IMR-90 (cell line): ENCODE measurements around the gene NSF.
"Not testable (repeated sequence)": the region's sequence is repeated elsewhere in the genome, so short reads cannot be mapped to it uniquely, and the experiment has no call there.

Experiments
- CEBPB ChIP-seq: IDR thresholded peaks from 2 replicates; pipeline ENCODE4 v1.6.1; 2012; ENCODE audit warnings: low read depth, low read length, improper control_type of control experiment
- MAFK ChIP-seq: IDR thresholded peaks from 2 replicates; pipeline ENCODE4 v1.6.1; 2012; ENCODE audit warnings: low read depth, low read length, improper control_type of control experiment
- POLR2A ChIP-seq: IDR thresholded peaks from 2 replicates; pipeline ENCODE4 v1.6.1; 2012; ENCODE audit warnings: mild to moderate bottlenecking, low read depth, low read length
- RAD21 ChIP-seq: IDR thresholded peaks from 2 replicates; pipeline ENCODE4 v1.6.1; 2012; ENCODE audit warnings: low read length, improper control_type of control experiment
- TF ChIP-seq, protein P1 (sequence below): conservative IDR thresholded peaks from 2 replicates; pipeline ENCODE4 v1.5.1; 2012; ENCODE audit warnings: mild to moderate bottlenecking, low read depth, low read length, improper control_type of control experiment

DNA sequence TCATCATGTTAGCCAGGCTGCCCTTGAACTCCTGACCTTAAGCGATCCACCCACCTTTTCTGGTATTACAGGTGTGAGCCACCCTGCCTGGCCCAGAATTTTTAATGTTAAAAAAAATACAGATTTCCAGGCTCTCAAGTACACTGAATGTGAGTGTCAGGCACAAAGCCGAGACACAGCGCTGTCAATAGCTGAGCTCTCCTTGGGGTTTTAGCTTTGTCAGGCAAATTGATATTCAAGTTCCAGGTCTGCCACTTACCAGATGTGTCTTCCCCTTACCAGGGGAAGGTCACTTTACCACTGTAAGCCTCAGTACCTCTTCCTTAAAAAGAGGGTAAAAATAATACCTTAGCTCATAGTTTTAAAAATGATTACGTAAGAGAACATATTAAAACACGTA, 67.8 kb downstream of the NSF start:
- not testable (repeated sequence) for TF ChIP-seq RAD21, MAFK, CEBPB, POLR2A
- TF ChIP-seq, protein P1, sequence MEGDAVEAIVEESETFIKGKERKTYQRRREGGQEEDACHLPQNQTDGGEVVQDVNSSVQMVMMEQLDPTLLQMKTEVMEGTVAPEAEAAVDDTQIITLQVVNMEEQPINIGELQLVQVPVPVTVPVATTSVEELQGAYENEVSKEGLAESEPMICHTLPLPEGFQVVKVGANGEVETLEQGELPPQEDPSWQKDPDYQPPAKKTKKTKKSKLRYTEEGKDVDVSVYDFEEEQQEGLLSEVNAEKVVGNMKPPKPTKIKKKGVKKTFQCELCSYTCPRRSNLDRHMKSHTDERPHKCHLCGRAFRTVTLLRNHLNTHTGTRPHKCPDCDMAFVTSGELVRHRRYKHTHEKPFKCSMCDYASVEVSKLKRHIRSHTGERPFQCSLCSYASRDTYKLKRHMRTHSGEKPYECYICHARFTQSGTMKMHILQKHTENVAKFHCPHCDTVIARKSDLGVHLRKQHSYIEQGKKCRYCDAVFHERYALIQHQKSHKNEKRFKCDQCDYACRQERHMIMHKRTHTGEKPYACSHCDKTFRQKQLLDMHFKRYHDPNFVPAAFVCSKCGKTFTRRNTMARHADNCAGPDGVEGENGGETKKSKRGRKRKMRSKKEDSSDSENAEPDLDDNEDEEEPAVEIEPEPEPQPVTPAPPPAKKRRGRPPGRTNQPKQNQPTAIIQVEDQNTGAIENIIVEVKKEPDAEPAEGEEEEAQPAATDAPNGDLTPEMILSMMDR, result not testable (repeated sequence)
